ENCODE data around the gene NCOA7.

- TF ChIP-seq, protein P1, sequence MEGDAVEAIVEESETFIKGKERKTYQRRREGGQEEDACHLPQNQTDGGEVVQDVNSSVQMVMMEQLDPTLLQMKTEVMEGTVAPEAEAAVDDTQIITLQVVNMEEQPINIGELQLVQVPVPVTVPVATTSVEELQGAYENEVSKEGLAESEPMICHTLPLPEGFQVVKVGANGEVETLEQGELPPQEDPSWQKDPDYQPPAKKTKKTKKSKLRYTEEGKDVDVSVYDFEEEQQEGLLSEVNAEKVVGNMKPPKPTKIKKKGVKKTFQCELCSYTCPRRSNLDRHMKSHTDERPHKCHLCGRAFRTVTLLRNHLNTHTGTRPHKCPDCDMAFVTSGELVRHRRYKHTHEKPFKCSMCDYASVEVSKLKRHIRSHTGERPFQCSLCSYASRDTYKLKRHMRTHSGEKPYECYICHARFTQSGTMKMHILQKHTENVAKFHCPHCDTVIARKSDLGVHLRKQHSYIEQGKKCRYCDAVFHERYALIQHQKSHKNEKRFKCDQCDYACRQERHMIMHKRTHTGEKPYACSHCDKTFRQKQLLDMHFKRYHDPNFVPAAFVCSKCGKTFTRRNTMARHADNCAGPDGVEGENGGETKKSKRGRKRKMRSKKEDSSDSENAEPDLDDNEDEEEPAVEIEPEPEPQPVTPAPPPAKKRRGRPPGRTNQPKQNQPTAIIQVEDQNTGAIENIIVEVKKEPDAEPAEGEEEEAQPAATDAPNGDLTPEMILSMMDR (IDR thresholded peaks at IDR 0.05): peak; percentile 46 to 66 (median 56)
- no peak for TF ChIP-seq POLR2AphosphoS5 (IDR thresholded peaks at IDR 0.05)
- no peak for TF ChIP-seq POLR2A (IDR thresholded peaks at IDR 0.05)
These were observed 115.6 kb downstream of the NCOA7 start for GRCh38 chr6:125906158-125906998.

Data from upper lobe of left lung (tissue), 4 donors.